Neural cell (in vitro differentiated cells): ENCODE results near the gene SLC44A5.

Source experiments
- CTCF ChIP-seq: fragments of 450-650 bp; IDR thresholded peaks from 2 replicates; pipeline ENCODE4 v1.5.1; 2014; ENCODE audit warnings: antibody characterized with exemption, mild to moderate bottlenecking, moderate library complexity; ENCODE audit not compliant: poor library complexity, severe bottlenecking
- EP300 ChIP-seq: fragments of 450-650 bp; conservative IDR thresholded peaks from 2 replicates; pipeline ENCODE4 v1.6.1; 2014; ENCODE audit warnings: antibody characterized with exemption, mild to moderate bottlenecking, moderate library complexity; ENCODE audit not compliant: poor library complexity, severe bottlenecking
- EZH2 ChIP-seq: fragments of 200-600, 300-800 bp; shearing (Covaris generic), sonication (generic); IDR thresholded peaks from 2 replicates; pipeline ENCODE4 v1.6.1; 2014; ENCODE audit warnings: antibody characterized with exemption, low read length, borderline replicate concordance, mild to moderate bottlenecking; ENCODE audit not compliant: insufficient read depth, poor library complexity, severe bottlenecking
- REST ChIP-seq: IDR thresholded peaks from 2 replicates; pipeline ENCODE4 v1.6.1; 2012; ENCODE audit warnings: borderline replicate concordance

- TF ChIP-seq EP300: no peak
- no peak for TF ChIP-seq CTCF
- TF ChIP-seq EZH2: no peak
- no peak for TF ChIP-seq REST
Measured at GRCh38 chr1:75531570-75531969, 79.3 kb downstream of the SLC44A5 start.
